Peyer's patch (tissue), 4 donors: ENCODE results near the gene OTUD3.

ENCODE experiments used
- CTCF ChIP-seq, 6 experiments: fragments of 450-650 bp in 4 of 6; fragments of 200-600 bp in 2 of 6; sonication (generic) in 1 of 6; IDR thresholded peaks; one replicate each; pipeline ENCODE4 v1.5.1; 2017 to 2019; ENCODE audit warnings: antibody characterized with exemption in 6 of 6, mild to moderate bottlenecking in 3 of 6, moderate library complexity in 1 of 6
- POLR2A ChIP-seq, 2 donors: fragments of 450-650 bp; IDR thresholded peaks; one replicate each; pipeline ENCODE4 v1.5.1; 2017; ENCODE audit warnings: antibody characterized with exemption in 2 of 2, mild to moderate bottlenecking in 2 of 2, moderate library complexity in 2 of 2

DNA sequence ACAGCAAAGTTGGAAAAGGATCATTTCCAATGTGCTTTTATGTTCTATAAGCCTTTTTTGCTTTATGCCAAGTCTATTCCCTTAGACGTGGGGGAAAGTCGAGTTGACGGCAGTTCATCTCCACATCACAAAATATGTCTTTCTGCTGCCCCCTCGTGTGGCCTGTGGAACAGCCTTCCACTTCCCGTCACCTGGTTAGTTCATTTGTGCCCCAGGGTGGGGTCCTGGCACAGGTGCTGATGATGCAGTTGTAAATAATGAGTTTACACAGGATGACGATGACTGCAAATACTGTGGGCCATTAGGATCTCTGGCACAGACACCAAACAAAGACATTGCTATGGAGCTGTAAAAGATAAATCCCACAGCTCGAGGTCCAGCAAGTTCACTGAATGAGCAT, 10.0 kb upstream of the OTUD3 start:
- TF ChIP-seq POLR2A (IDR thresholded peaks at IDR 0.05) = no peak
- peak in 3 of 6 experiments; percentile 56 to 64 (median 62) for TF ChIP-seq CTCF (IDR thresholded peaks at IDR 0.05)
